Astrocyte (in vitro differentiated cells and primary cell): ENCODE results near the gene KREMEN1. TPM values are rescaled to one million over a fixed set of nuclear protein-coding genes. Genes with fewer than 3 reads are reported as not detected.

Source experiments
- DNase-seq: peaks from one replicate; pipeline ENCODE4 v3.0.0-alpha.2; 2010; ENCODE audit warnings: low read depth
- FAIRE-seq: peaks from 2 replicates; lab custom pipeline; 2011; peaks lifted over from hg19 to GRCh38; lab: Jason Lieb, UNC
- H2AFZ ChIP-seq: 2 replicates; pipeline ENCODE4 v1.6.0; 2012; ENCODE audit warnings: low read depth, low read length, inconsistent platforms
- H3K27ac ChIP-seq: 2 replicates; pipeline ENCODE4 v1.5.1; 2011; ENCODE audit warnings: low read depth, low read length, inconsistent platforms
- H3K27me3 ChIP-seq: 2 replicates; pipeline ENCODE4 v1.6.0; 2011; ENCODE audit warnings: low read length, inconsistent platforms; ENCODE audit not compliant: insufficient read depth
- H3K36me3 ChIP-seq: 2 replicates; pipeline ENCODE4 v1.5.1; 2011; ENCODE audit warnings: low read length, inconsistent platforms; ENCODE audit not compliant: insufficient read depth
- H3K4me1 ChIP-seq: 2 replicates; pipeline ENCODE4 v1.5.1; 2011; ENCODE audit warnings: low read length, inconsistent platforms; ENCODE audit not compliant: insufficient read depth
- H3K4me2 ChIP-seq: 2 replicates; pipeline ENCODE4 v1.6.0; 2012; ENCODE audit warnings: low read length, inconsistent platforms
- H3K4me3 ChIP-seq: 2 replicates; pipeline ENCODE4 v1.5.1; 2011; ENCODE audit warnings: low read depth, mild to moderate bottlenecking, low read length, inconsistent platforms; ENCODE audit not compliant: insufficient read depth
- H3K79me2 ChIP-seq: 2 replicates; pipeline ENCODE4 v1.6.0; 2012; ENCODE audit warnings: mild to moderate bottlenecking, low read length, inconsistent platforms; ENCODE audit not compliant: insufficient read depth
- H3K9ac ChIP-seq: 2 replicates; pipeline ENCODE4 v1.6.0; 2012; ENCODE audit warnings: mild to moderate bottlenecking, low read length, inconsistent platforms
- H3K9me3 ChIP-seq: 2 replicates; pipeline ENCODE4 v1.5.1; 2012; ENCODE audit warnings: low read depth, mild to moderate bottlenecking, low read length, inconsistent platforms; ENCODE audit not compliant: insufficient read depth
- H4K20me1 ChIP-seq: 2 replicates; pipeline ENCODE4 v1.6.0; 2012; ENCODE audit warnings: low read length, inconsistent platforms; ENCODE audit not compliant: insufficient read depth
- H3K27ac Mint-ChIP-seq: one replicate; pipeline ENCODE4 v1.8.0; 2021; ENCODE audit warnings: mild to moderate bottlenecking, mixed read lengths; ENCODE audit not compliant: unreplicated experiment
- H3K27me3 Mint-ChIP-seq: one replicate; pipeline ENCODE4 v1.8.0; 2021; ENCODE audit warnings: low read depth, mixed read lengths; ENCODE audit not compliant: unreplicated experiment
- H3K36me3 Mint-ChIP-seq: one replicate; pipeline ENCODE4 v1.8.0; 2021; ENCODE audit warnings: low read depth, mixed read lengths; ENCODE audit not compliant: unreplicated experiment
- H3K4me1 Mint-ChIP-seq: one replicate; pipeline ENCODE4 v1.8.0; 2021; ENCODE audit warnings: low read depth, mixed read lengths; ENCODE audit not compliant: unreplicated experiment
- H3K4me3 Mint-ChIP-seq: one replicate; pipeline ENCODE4 v1.8.0; 2021; ENCODE audit warnings: mild to moderate bottlenecking, moderate library complexity, mixed read lengths; ENCODE audit not compliant: unreplicated experiment
- H3K9me3 Mint-ChIP-seq: one replicate; pipeline ENCODE4 v1.8.0; 2021; ENCODE audit warnings: mild to moderate bottlenecking, mixed read lengths; ENCODE audit not compliant: unreplicated experiment
- EZH2 ChIP-seq: IDR thresholded peaks from 2 replicates; pipeline ENCODE4 v1.6.1; 2012; ENCODE audit warnings: mild to moderate bottlenecking, low read length, inconsistent platforms; ENCODE audit not compliant: insufficient read depth
- total RNA-seq: library from RNA; stranded (reverse); gene quantifications from 2 replicates; pipeline ENCODE4 v1.2.1, GENCODE V29; 2021
- TF ChIP-seq, protein P1 (sequence below): IDR thresholded peaks from 2 replicates; pipeline ENCODE4 v1.5.1; 2011; ENCODE audit warnings: low read depth, mild to moderate bottlenecking, inconsistent platforms, low read length, moderate library complexity; ENCODE audit not compliant: insufficient read depth

The KREMEN1 gene
- total RNA-seq, 1 donor from 2014 or later: 3.3 TPM

DNA sequence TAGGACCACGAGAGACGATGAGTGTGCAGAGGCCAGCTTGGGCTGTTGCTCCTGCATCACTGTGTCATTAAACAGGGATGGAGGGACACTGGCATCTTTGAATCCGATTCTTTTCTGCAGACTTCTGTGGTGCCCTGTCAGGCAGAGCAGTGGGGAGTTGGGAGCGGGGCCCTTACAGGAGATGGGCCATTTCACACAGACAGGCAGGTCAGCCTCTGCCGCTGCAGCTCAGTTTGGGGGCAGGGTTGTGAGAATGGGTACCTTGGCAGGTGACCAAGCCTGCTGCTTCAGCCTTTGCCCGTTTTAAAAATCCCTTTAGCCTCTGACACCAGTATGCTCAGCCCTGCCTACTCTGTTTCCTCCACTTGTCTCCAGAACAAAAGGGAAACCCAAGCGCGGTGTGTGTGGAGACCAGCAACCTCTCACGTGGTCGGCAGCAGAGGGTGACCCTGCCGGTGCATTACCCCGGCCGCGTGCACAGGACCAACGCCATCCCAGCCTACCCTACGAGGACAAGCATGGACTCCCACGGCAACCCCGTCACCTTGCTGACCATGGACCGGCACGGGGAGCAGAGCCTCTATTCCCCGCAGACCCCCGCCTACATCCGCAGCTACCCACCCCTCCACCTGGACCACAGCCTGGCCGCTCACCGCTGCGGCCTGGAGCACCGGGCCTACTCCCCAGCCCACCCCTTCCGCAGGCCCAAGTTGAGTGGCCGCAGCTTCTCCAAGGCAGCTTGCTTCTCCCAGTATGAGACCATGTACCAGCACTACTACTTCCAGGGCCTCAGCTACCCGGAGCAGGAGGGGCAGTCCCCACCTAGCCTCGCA, 23.8 kb upstream of the KREMEN1 start:
- Histone ChIP-seq H3K79me2 (no peaks in the 10 kb centered on the region), H4K20me1 (no peaks in the 10 kb centered on the region), H3K27ac (no peak overlapping the region), H3K4me3 (no peak overlapping the region), H3K9me3 (no peaks in the 10 kb centered on the region), H2AFZ (no peak overlapping the region), H3K4me2 (no peak overlapping the region), H3K27me3 (no peaks in the 10 kb centered on the region), H3K4me1 (peaks cover 12% of the 10 kb centered on the region), H3K9ac (no peak overlapping the region), H3K36me3 (no peaks in the 10 kb centered on the region)
- Mint-ChIP-seq H3K27me3 (no peaks in the 10 kb centered on the region), H3K4me1 (peaks cover 8% of the 10 kb centered on the region), H3K36me3 (peaks cover 10% of the 10 kb centered on the region), H3K27ac (no peak overlapping the region), H3K4me3 (no peak overlapping the region), H3K9me3 (no peaks in the 10 kb centered on the region)
- FAIRE-seq (no peak), DNase-seq (no peak)
- TF ChIP-seq, protein P1, sequence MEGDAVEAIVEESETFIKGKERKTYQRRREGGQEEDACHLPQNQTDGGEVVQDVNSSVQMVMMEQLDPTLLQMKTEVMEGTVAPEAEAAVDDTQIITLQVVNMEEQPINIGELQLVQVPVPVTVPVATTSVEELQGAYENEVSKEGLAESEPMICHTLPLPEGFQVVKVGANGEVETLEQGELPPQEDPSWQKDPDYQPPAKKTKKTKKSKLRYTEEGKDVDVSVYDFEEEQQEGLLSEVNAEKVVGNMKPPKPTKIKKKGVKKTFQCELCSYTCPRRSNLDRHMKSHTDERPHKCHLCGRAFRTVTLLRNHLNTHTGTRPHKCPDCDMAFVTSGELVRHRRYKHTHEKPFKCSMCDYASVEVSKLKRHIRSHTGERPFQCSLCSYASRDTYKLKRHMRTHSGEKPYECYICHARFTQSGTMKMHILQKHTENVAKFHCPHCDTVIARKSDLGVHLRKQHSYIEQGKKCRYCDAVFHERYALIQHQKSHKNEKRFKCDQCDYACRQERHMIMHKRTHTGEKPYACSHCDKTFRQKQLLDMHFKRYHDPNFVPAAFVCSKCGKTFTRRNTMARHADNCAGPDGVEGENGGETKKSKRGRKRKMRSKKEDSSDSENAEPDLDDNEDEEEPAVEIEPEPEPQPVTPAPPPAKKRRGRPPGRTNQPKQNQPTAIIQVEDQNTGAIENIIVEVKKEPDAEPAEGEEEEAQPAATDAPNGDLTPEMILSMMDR: no peak
- TF ChIP-seq EZH2: no peak

DNA sequence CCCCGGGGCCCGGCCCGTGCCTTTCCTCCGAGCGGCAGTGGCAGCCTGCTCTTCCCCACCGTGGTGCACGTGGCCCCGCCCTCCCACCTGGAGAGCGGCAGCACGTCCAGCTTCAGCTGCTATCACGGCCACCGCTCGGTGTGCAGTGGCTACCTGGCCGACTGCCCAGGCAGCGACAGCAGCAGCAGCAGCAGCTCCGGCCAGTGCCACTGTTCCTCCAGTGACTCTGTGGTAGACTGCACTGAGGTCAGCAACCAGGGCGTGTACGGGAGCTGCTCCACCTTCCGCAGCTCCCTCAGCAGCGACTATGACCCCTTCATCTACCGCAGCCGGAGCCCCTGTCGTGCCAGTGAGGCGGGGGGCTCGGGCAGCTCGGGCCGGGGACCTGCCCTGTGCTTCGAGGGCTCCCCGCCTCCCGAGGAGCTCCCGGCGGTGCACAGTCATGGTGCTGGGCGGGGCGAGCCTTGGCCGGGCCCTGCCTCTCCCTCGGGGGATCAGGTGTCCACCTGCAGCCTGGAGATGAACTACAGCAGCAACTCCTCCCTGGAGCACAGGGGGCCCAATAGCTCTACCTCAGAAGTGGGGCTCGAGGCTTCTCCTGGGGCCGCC, 23.1 kb upstream of the KREMEN1 start:
- Histone ChIP-seq H3K27me3 (no peaks in the 10 kb centered on the region), H3K4me3 (no peak overlapping the region), H3K4me1 (peaks cover 5% of the 10 kb centered on the region), H3K4me2 (no peak overlapping the region), H3K79me2 (no peaks in the 10 kb centered on the region), H2AFZ (no peak overlapping the region), H3K9ac (no peak overlapping the region), H3K9me3 (no peaks in the 10 kb centered on the region), H3K27ac (no peak overlapping the region), H3K36me3 (no peaks in the 10 kb centered on the region), H4K20me1 (no peaks in the 10 kb centered on the region)
- Mint-ChIP-seq H3K36me3 (peaks cover 10% of the 10 kb centered on the region), H3K9me3 (no peaks in the 10 kb centered on the region), H3K27ac (no peak overlapping the region), H3K4me3 (no peak overlapping the region), H3K4me1 (peaks cover under 1% of the 10 kb centered on the region), H3K27me3 (no peaks in the 10 kb centered on the region)
- TF ChIP-seq EZH2: no peak
- TF ChIP-seq, protein P1: no peak
- no peak for DNase-seq
- no peak for FAIRE-seq
